ENCODE results near the gene NXPE1.

Gene NXPE1

DNA sequence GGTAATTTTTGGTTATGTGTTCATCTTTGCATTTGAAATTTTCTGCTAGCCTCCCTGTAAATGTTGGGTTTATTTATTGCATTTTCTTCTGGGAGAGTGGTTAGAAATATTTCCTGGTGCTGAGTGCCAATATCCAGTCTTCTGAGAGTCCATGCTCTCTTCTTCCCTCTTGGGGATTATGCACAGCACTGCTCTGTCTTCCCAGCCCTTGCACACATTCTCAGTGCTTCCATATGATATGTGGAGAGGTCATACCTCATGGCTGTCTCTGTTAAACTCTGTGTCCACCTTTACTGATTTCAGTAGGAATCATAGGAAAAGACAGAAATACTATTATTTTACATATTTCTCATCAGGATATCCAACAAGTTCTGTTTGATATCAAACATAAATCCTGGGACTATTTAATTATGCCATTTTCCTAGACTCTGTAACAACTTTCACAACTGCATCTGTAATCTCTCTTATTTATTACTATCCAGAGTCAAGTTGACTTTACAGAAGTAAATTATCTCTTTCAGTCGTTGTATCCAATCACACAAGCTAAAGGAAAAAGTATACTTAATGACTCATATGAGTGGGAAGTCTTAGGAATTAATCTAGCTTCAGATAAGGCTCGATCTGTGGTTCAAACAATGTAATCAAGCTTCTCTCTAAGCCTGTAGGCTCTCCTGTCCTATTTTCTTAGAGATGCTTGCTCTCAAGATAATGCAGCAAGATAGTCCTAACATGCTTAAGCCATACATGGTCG lies 2.7 kb upstream of the NXPE1 start:
- TF ChIP-seq, protein P1, sequence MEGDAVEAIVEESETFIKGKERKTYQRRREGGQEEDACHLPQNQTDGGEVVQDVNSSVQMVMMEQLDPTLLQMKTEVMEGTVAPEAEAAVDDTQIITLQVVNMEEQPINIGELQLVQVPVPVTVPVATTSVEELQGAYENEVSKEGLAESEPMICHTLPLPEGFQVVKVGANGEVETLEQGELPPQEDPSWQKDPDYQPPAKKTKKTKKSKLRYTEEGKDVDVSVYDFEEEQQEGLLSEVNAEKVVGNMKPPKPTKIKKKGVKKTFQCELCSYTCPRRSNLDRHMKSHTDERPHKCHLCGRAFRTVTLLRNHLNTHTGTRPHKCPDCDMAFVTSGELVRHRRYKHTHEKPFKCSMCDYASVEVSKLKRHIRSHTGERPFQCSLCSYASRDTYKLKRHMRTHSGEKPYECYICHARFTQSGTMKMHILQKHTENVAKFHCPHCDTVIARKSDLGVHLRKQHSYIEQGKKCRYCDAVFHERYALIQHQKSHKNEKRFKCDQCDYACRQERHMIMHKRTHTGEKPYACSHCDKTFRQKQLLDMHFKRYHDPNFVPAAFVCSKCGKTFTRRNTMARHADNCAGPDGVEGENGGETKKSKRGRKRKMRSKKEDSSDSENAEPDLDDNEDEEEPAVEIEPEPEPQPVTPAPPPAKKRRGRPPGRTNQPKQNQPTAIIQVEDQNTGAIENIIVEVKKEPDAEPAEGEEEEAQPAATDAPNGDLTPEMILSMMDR (IDR thresholded peaks at IDR 0.05) = no peak
- Histone ChIP-seq H3K4me3 (no peak overlapping the region), H3K27ac (no peak overlapping the region)
- no peak for DNase-seq (ENCODE audit: low spot score)

DNA sequence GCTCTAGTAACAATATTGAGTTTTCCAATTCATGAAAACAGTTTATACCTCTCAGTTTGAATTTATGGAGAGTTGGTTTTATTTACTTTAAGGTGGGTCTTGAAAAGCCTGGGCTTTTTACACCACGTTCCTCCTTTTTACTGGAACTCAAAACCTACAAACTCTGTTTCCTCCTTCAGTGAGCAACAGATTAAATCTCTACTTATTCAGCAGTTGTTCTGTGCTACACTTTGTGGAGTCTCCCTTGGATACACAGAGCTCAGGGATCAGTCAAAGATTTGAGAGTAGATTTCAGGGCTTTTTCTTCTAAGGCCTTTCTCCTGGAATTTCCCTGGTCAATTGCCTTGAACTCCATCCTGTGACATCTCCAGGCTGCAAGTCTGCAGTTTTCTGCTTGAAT lies 3.5 kb downstream of the NXPE1 start:
- no peak overlapping the region for H3K27ac ChIP-seq
- DNase-seq (ENCODE audit: low spot score) = no peak
- TF ChIP-seq, protein P1 (IDR thresholded peaks at IDR 0.05) = no peak
- no peak overlapping the region for H3K4me3 ChIP-seq

DNA sequence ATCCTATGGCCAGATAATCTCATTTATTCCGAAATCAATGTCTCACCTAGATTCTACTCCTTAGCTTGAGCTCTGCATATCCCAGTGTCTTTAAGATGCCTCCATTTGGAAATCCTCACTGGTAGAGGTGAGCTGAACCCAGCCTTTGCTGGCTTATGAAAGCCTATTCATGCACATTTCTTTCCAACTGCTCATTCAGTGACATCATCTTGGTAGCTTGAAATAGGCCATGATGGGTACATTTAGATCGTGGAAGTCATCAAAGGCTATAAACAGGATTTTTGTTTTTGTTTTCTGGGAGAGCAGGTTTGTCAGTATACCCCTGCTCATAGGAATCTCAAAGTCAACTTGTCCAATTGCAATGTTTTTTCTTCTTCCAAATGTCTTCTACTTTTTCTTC lies 6.0 kb downstream of the NXPE1 start:
- no peak for DNase-seq (ENCODE audit: low spot score)
- Histone ChIP-seq H3K27ac (no peak overlapping the region), H3K4me3 (no peak overlapping the region)
- TF ChIP-seq, protein P1 (IDR thresholded peaks at IDR 0.05) = no peak

DNA sequence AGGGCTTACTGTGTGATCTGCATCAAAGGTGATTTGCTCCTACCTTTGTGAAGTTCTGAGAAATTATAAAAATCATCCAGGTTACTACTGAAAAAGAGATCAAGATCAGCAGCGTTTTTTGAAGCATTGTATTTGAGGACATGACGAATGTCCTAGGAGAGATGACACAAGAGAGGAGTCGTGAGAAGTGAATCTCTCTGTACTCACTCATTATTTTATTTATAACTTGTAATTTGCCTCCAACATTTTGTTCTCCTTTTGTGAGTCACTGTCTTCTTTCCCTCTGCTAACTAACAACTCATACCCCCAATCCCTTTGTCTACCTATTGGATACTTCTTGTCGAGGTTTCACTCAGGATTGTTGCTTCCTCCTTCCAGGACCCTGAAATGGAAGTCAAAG lies 8.6 kb downstream of the NXPE1 start:
- no peak overlapping the region for H3K4me3 ChIP-seq
- H3K27ac ChIP-seq = no peak overlapping the region
- TF ChIP-seq, protein P1 (IDR thresholded peaks at IDR 0.05) = no peak
- DNase-seq (ENCODE audit: low spot score) = no peak

DNA sequence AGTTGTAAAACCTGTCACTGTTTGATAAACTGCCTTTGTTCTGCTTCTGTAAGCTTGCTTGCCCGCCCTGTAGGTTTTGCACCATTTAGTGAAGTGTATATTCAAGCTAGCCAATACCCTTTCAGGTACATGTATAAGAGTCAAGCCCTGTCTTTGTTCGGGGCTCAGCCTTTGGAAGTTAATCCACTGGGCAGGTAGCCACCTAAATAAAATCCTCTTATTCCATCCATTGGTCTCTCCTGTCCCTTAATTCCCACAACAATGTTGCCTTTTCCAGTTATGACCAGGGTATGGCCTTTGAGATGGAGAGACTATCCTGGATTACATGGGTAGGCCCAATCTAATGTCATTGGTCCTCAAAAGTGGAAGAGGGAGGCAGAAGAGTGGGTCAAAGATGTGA lies 34.0 kb downstream of the NXPE1 start:
- no peak overlapping the region for H3K27ac ChIP-seq
- TF ChIP-seq, protein P1 (IDR thresholded peaks at IDR 0.05) = no peak
- H3K4me3 ChIP-seq = no peak overlapping the region
- DNase-seq (ENCODE audit: low spot score) = no peak

DNA sequence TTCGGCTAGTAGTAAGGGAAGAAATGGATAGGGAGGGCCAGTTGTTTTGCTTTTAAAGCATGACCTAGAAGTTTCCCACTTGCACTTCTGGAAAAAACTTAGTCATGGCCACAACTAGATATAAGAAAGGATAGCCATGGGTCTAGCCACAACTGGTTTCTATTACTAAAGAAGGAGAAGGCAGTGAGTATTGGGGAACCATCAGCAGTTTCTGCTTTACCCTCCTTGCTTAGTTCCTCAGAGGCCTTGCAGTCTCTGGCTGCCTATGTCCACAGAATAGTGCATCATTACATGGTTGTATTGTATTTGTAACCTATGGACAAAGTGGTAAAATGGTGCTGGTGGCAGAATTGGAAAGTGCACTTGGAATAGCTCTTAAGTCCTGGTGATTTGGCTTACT lies 35.6 kb downstream of the NXPE1 start:
- DNase-seq (ENCODE audit: low spot score) = no peak
- TF ChIP-seq, protein P1 (IDR thresholded peaks at IDR 0.05) = no peak
- no peak overlapping the region for H3K4me3 ChIP-seq
- H3K27ac ChIP-seq = no peak overlapping the region

DNA sequence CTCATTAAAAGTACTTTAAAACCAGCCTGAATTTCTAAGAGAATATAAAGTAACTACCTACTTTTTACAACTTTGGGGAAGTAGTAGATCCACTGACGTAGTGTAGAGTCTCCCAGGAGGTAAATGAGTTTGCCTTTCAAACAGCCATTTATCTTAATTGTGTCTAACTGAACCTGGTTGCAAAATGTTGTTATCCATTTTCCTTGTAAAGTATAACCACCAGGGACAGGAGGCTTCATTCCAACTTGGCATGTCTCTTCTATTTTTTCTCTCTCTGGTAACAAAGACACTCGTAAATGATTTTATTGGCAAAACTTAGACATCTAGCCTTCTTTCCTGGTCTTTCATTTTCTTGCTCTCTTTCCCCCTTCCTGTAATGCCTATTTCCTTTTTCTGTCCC lies 36.9 kb downstream of the NXPE1 start:
- TF ChIP-seq, protein P1 (IDR thresholded peaks at IDR 0.05) = no peak
- DNase-seq (ENCODE audit: low spot score) = no peak
- Histone ChIP-seq H3K4me3 (no peak overlapping the region), H3K27ac (no peak overlapping the region)

Data from coronary artery (tissue), 2 donors.